ENCODE data around the gene CYP4F8. TPM values are rescaled to one million over a fixed set of nuclear protein-coding genes. Genes with fewer than 3 reads are reported as not detected.
"Not testable (repeated sequence)": the region's sequence is repeated elsewhere in the genome, so short reads cannot be mapped to it uniquely, and the experiment has no call there.

The CYP4F8 gene
- total and polyA plus RNA-seq, 2 donors, result 0.37 to 1.9 TPM

DNA sequence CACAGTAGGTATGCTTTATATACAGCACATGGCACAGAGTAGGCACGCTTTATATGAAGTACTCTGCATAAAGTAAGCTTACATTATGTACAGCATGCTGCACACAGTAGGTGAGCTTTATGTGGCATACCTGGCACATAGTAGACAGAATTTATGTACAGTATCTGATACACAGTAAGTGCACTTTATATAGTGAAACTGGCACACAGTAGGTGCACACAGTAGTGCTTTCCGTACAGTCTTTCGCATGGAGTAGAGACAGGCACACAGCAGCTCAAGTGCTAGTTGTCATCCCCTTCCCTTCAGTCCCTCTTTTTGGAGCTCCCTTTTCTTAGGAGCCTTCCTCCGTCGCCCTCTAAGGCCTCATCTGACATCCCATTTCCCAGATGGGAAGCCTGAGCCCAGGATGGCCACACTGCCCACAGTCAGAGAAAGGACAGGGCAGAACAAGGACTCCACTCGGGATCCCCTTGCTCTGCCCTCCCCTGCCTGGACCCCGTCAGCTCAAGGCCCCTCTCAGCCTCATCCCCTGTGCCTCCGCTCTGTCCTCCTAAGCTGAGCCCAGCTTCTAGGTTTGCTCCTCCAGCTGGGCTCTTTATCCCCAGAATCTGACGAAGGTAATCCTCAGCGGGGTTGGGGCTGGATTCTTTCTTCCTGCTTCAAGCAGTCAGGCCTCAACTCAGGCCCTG, 57.0 kb downstream of the CYP4F8 start:
- H3K27ac ChIP-seq (ENCODE audit: low read depth), result peak overlapping the region; percentile 84

DNA sequence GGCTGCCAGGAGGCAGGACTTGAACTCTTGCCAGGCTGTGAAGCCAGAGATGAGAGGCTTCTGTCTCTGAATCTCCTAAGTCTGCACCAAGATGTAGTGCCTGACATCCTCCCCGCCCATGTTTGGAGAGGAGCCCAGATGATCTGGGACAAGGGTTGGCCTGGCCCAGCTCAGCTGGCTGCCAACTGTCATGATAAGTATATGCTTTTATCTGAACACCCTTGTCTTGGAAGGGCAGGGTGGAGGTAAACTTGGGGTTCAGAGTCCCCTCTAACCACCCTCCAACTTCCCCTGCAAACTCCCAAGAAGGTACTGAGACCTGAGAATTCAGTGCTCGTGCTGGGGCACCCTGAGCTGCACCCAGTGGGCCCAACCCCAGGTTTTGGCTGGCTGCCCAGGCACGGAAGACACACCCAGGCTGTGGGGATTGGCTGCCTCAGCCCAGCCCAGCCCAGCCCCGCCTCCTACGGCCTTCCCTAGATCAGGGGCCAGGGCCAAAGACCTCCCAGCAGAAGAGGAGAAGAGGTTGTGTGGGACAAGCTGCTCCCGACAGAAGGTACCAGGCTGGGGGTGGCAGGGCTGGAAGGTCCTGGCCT, 57.7 kb downstream of the CYP4F8 start, which contains the start of gene CYP4F12:
TSS of gene CYP4F12 (plus strand) at position 508 of the 596 bp plus-strand sequence. CDS start 443 bp downstream, outside the sequence.
- WGBS, result 10% methylated on average over 6 of the region's 6 CpGs
- Histone ChIP-seq H3K27ac (ENCODE audit: low read depth) (peak within 1 kb of the TSS; percentile 84), H3K36me3 (ENCODE audit: insufficient read depth) (no peaks in the 10 kb centered on the region), H3K4me1 (ENCODE audit: insufficient read depth) (no peaks in the 10 kb centered on the region), H3K4me3 (ENCODE audit: low read depth, low read length) (peak within 1 kb of the TSS; percentile 12)
- DNase-seq (ENCODE audit: extremely low spot score), result peak; percentile 71

More for the DNA sequence above, 57.0 kb downstream of the CYP4F8 start:
- no peaks in the 10 kb centered on the region for H3K36me3 ChIP-seq (ENCODE audit: insufficient read depth)
- DNase-seq (ENCODE audit: extremely low spot score), result no peak
- H3K4me1 ChIP-seq (ENCODE audit: insufficient read depth), result no peaks in the 10 kb centered on the region
- 39% methylated on average over 10 of the region's 10 CpGs for WGBS
- H3K4me3 ChIP-seq (ENCODE audit: low read depth, low read length), result no peak overlapping the region

DNA sequence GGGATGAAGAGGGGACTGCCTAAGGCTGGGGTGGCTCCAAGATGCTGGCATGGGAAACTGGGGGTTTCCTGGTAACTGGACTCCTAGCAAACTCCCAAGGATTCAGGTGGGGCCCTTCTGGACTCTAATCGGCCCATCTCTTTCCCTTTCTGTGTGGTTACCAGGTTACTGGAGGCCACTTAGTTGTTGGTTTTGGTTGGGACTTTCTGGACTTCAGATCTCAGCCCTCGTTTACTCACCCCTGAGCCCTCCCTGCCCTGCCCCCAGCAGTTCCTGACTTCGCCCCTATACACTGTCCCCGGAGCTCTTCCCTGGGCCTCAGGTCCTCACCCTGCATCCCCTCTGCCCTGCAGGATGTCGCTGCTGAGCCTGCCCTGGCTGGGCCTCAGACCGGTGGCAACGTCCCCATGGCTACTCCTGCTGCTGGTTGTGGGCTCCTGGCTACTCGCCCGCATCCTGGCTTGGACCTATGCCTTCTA, 58.2 kb downstream of the CYP4F8 start:
- Histone ChIP-seq H3K27ac (ENCODE audit: low read depth) (peak overlapping the region; percentile 84), H3K4me3 (ENCODE audit: low read depth, low read length) (peak overlapping the region; percentile 12)

DNA sequence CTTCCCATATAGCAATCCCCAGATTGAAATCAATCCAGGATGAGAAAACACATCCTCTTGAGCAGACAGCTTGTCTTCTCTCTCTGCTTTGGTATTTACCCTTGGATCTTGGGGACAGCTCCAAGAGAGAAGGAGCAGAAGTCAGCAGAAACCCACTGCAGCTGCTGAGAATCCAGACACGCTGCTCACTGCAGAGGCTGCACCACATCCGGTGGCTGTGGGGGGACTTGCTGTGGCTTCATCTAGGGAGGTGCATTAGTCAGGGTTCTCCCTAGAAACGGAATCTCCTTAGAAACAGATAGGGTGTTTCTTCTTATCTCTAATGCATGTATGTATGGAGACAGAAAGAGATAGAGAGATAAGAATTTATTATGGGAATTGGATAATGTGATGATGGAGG, 60.5 kb downstream of the CYP4F8 start:
- Histone ChIP-seq H3K36me3 (ENCODE audit: insufficient read depth) (no peaks in the 10 kb centered on the region), H3K27ac (ENCODE audit: low read depth) (no peak overlapping the region), H3K4me3 (ENCODE audit: low read depth, low read length) (no peak overlapping the region), H3K4me1 (ENCODE audit: insufficient read depth) (no peaks in the 10 kb centered on the region)
- 17% methylated on average over 3 of the region's 3 CpGs for WGBS
- no peak for DNase-seq (ENCODE audit: extremely low spot score)

More for the DNA sequence above, 58.2 kb downstream of the CYP4F8 start:
- WGBS, result 16% methylated on average over 9 of the region's 9 CpGs
- Histone ChIP-seq H3K4me1 (ENCODE audit: insufficient read depth) (no peaks in the 10 kb centered on the region), H3K36me3 (ENCODE audit: insufficient read depth) (no peaks in the 10 kb centered on the region)
- no peak for DNase-seq (ENCODE audit: extremely low spot score)

DNA sequence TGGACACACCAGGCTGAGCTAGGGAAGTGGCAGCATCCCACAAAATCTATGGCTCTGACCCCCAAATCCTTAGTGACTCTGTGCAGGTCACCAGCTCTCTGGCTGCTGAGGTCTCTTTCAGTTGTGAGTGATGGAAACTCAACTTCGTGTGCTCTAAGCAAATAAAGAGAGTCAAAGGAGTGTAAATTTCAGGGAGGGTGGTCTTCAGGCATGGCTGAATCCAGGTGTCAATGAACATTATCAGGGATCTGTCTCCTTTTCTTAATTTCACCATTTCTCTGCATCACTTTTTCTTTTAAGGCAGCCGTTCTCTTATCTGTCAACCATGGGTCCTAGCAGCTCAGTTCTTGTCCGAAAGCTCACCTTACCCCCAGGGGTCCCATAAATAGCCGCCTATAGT, 64.1 kb downstream of the CYP4F8 start:
- 23% methylated on average over 4 of the region's 4 CpGs for WGBS
- Histone ChIP-seq H3K4me3 (ENCODE audit: low read depth, low read length) (no peak overlapping the region), H3K27ac (ENCODE audit: low read depth) (no peak overlapping the region), H3K36me3 (ENCODE audit: insufficient read depth) (no peaks in the 10 kb centered on the region), H3K4me1 (ENCODE audit: insufficient read depth) (no peaks in the 10 kb centered on the region)
- no peak for DNase-seq (ENCODE audit: extremely low spot score)

DNA sequence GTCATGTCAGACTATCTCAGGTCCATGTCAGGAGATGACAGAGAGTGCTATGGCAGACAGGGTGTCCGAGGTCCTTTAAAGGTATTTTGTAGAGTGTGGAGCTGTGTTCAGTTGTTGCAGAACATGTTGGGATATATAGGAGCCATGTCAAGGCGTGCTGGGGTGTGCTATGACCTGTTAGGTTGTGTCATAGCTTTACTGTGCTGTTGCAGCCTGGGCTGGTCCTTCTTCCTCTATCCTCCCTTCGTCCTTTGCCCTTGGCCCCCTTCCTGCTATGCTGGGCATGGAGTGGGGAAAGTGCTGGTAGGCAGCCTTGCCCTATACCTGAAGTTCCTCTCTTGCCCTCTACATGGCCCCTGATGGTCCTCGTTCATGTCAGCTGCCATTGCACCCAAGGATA, 64.8 kb downstream of the CYP4F8 start:
- H3K27ac ChIP-seq (ENCODE audit: low read depth); H3K36me3 ChIP-seq (ENCODE audit: insufficient read depth); H3K4me3 ChIP-seq (ENCODE audit: low read depth, low read length); H3K4me1 ChIP-seq (ENCODE audit: insufficient read depth); DNase-seq (ENCODE audit: extremely low spot score): not testable (repeated sequence)
- 73% methylated on average over 4 of the region's 4 CpGs for WGBS

Small RNA genes within 50 kb of the gene (small RNA-seq; reads per million reads assigned to genes)
- gene AD000091.1, result not detected

Other genes with a start within 250 kb of the CYP4F8 start
- 13.4 TPM for gene AKAP8, start 235.4 kb upstream of the CYP4F8 start, total RNA-seq
- gene AKAP8, start 235.4 kb upstream of the CYP4F8 start, polyA plus RNA-seq, result 24.2 TPM
- 57.3 TPM for gene AKAP8L, start 196.2 kb upstream of the CYP4F8 start, total RNA-seq
- 57.3 TPM for gene AKAP8L, start 196.2 kb upstream of the CYP4F8 start, polyA plus RNA-seq
- 5.8 TPM for gene WIZ, start 165.3 kb upstream of the CYP4F8 start, total RNA-seq
- gene WIZ, start 165.3 kb upstream of the CYP4F8 start, polyA plus RNA-seq, result 42.5 TPM
- gene RASAL3, start 150.7 kb upstream of the CYP4F8 start, total RNA-seq, result 0.85 TPM
- gene RASAL3, start 150.7 kb upstream of the CYP4F8 start, polyA plus RNA-seq, result 1.8 TPM
- not detected for gene PGLYRP2, start 135.7 kb upstream of the CYP4F8 start, total RNA-seq
- gene PGLYRP2, start 135.7 kb upstream of the CYP4F8 start, polyA plus RNA-seq, result 0.08 TPM
- gene CYP4F22, start 106.7 kb upstream of the CYP4F8 start, total RNA-seq, result 2.4 TPM
- gene CYP4F22, start 106.7 kb upstream of the CYP4F8 start, polyA plus RNA-seq, result 2.6 TPM
- 0.95 TPM for gene CYP4F3, start 25.7 kb downstream of the CYP4F8 start, total RNA-seq
- 1.3 TPM for gene CYP4F3, start 25.7 kb downstream of the CYP4F8 start, polyA plus RNA-seq
- 30.3 TPM for gene CYP4F12, start 57.9 kb downstream of the CYP4F8 start, total RNA-seq
- 31.0 TPM for gene CYP4F12, start 57.9 kb downstream of the CYP4F8 start, polyA plus RNA-seq
- not detected for gene OR10H2, start 112.8 kb downstream of the CYP4F8 start, total RNA-seq
- not detected for gene OR10H2, start 112.8 kb downstream of the CYP4F8 start, polyA plus RNA-seq
- gene OR10H3, start 122.8 kb downstream of the CYP4F8 start, total RNA-seq, result not detected
- gene OR10H3, start 122.8 kb downstream of the CYP4F8 start, polyA plus RNA-seq, result not detected
- not detected for gene OR10H5, start 172.4 kb downstream of the CYP4F8 start, total RNA-seq
- 0.01 TPM for gene OR10H5, start 172.4 kb downstream of the CYP4F8 start, polyA plus RNA-seq
- gene OR10H1, start 200.4 kb downstream of the CYP4F8 start, total RNA-seq, result 0.05 TPM
- gene OR10H1, start 200.4 kb downstream of the CYP4F8 start, polyA plus RNA-seq, result not detected